Eye (tissue), 1 donor: ENCODE results near the gene OR2C3.
"Not testable (repeated sequence)": the region's sequence is repeated elsewhere in the genome, so short reads cannot be mapped to it uniquely, and the experiment has no call there.

ENCODE experiments used
- DNase-seq: peaks from one replicate; pipeline ENCODE4 v3.0.0-alpha.2; 2015

Gene OR2C3

GRCh38 chr1:247536340-247536739 lies at the start of gene OR2C3:
OR2C3 (minus strand) TSS chr1:247536440; CDS start chr1:247532511, 3,929 bp downstream.
- DNase-seq: no peak

GRCh38 chr1:247578946-247579460 lies 42.8 kb upstream of the OR2C3 start:
- no peak for DNase-seq

- DNase-seq: peak; percentile 33
Measured at GRCh38 chr1:247576514-247576913, 40.3 kb upstream of the OR2C3 start.

- no peak for DNase-seq
Measured at GRCh38 chr1:247574664-247575063, 38.4 kb upstream of the OR2C3 start.

- DNase-seq: no peak
Measured at GRCh38 chr1:247574236-247574635, 38.0 kb upstream of the OR2C3 start.

GRCh38 chr1:247562198-247562597 lies 26.0 kb upstream of the OR2C3 start:
- DNase-seq: no peak

GRCh38 chr1:247561711-247562110 lies 25.5 kb upstream of the OR2C3 start:
- no peak for DNase-seq

- no peak for DNase-seq
Measured at GRCh38 chr1:247557926-247558674, 21.9 kb upstream of the OR2C3 start.

GRCh38 chr1:247552231-247552630 lies 16.0 kb upstream of the OR2C3 start:
- no peak for DNase-seq

GRCh38 chr1:247551721-247552120 lies 15.5 kb upstream of the OR2C3 start:
- DNase-seq: no peak

- DNase-seq: no peak
Measured at GRCh38 chr1:247548769-247549182, 12.5 kb upstream of the OR2C3 start, which contains the start of gene GCSAML. GCSAML (plus strand) TSS chr1:247549134; CDS start chr1:247549192, 58 bp downstream.

- no peak for DNase-seq
Measured at GRCh38 chr1:247548092-247548491, 11.9 kb upstream of the OR2C3 start.

GRCh38 chr1:247542811-247543210 lies 6.6 kb upstream of the OR2C3 start:
- DNase-seq: no peak

GRCh38 chr1:247540581-247540980 lies 4.3 kb upstream of the OR2C3 start:
- DNase-seq: no peak

- no peak for DNase-seq
Measured at GRCh38 chr1:247539215-247539614, 3.0 kb upstream of the OR2C3 start.

- no peak for DNase-seq
Measured at GRCh38 chr1:247538561-247538960, 2.3 kb upstream of the OR2C3 start.

GRCh38 chr1:247535402-247535801 lies 838 bp downstream of the OR2C3 start:
- DNase-seq: no peak

GRCh38 chr1:247531937-247532336 lies 4.3 kb downstream of the OR2C3 start:
- no peak for DNase-seq

- peak; percentile 11 for DNase-seq
Measured at GRCh38 chr1:247530785-247531184, 5.5 kb downstream of the OR2C3 start.

GRCh38 chr1:247529771-247530355 lies 6.4 kb downstream of the OR2C3 start:
- DNase-seq: no peak

GRCh38 chr1:247528812-247529474 lies 7.3 kb downstream of the OR2C3 start:
- DNase-seq: no peak

- not testable (repeated sequence) for DNase-seq
Measured at GRCh38 chr1:247521886-247522285, 14.4 kb downstream of the OR2C3 start.

GRCh38 chr1:247518613-247518891 lies 17.7 kb downstream of the OR2C3 start:
- no peak for DNase-seq
